ENCODE results near the gene ADAM11. TPM values are rescaled to one million over a fixed set of nuclear protein-coding genes. Genes with fewer than 3 reads are reported as not detected.

The ADAM11 gene
- total RNA-seq, 1 experiment from 2014 or later = 0.46 TPM

DNA sequence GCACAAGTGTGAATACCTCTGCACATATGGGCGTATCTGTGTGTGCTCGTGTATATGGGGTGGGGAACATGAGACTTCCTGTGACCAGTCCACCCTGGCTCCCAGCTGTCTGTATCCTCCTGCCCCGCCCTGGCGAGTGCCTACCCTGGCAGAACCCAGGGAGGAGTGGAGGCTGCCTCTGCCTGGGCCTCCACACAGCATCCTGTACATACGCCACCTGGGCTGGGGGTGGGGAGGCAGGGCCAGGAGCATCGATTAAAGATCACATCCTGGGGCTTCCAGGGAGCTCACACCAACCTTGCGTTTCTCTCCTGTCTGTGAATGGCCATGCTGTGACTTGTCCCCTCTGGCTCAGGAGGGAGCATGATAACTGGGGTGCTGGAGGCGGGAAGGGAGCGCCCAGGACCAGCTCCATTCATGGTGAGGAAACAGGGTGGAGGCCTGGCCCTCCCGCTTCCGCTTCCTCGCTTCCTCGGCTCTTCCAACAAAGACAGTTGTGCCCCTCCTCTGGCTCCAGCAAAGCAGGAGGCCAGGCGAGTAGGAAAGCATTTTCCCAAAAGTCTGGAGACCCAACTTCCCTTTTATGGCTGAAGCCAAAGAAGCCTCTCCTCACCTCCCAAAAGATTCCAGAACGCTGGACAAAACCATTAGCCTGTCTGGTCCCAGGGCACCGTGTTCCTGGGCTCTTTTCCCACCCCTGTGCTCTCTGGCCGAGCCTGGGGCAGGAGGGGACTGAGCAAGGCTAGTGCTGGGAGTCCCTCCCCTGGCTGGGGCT, 22.9 kb downstream of the ADAM11 start:
- TF ChIP-seq CTCF (conservative IDR thresholded peaks at IDR 0.05) (no peak), EZH2 (IDR thresholded peaks at IDR 0.05; ENCODE audit: low read depth) (no peak)
- no peaks in the 10 kb centered on the region for H4K20me1 ChIP-seq (ENCODE audit: insufficient read depth)
- ChIA-PET CTCF (interaction anchor here (0.5 to 0.6 kb wide), 2 partner anchors 42 to 87 kb away, joined by 3 to 4 read pairs; no protein-coding TSS in a partner anchor), POLR2A (ENCODE audit: unreplicated experiment) (interaction anchor here (0.7 kb wide), 2 partner anchors 47 to 327 kb away, joined by 4 read pairs; no protein-coding TSS in a partner anchor)
- no peaks in the 10 kb centered on the region for H3K27me3 ChIP-seq (ENCODE audit: insufficient read depth, low read depth)
- H3K79me2 ChIP-seq (ENCODE audit: low read depth) = no peaks in the 10 kb centered on the region
- no peak for DNase-seq
- no peaks in the 10 kb centered on the region for H3K9me2 ChIP-seq (ENCODE audit: insufficient read depth)
- H3K4me3 ChIP-seq = no peak overlapping the region
- no TSS peak for BruUV-seq (replicated peaks)
- no peak overlapping the region for H2AFZ ChIP-seq
- intact Hi-C loops (cut with micrococcal nuclease; ENCODE audit: unreplicated experiment) = no loop called here
- H3K27ac ChIP-seq = no peak overlapping the region
- H3K36me3 ChIP-seq (ENCODE audit: low read depth) = no peaks in the 10 kb centered on the region
- H3K4me2 ChIP-seq = no peak overlapping the region
- H3K4me1 ChIP-seq (replicated peaks; ENCODE audit: insufficient read depth) = no peaks in the 10 kb centered on the region
- H3K9me3 ChIP-seq (ENCODE audit: insufficient read depth, low read depth) = no peaks in the 10 kb centered on the region
- H3F3A ChIP-seq (ENCODE audit: insufficient read depth, low read depth) = no peaks in the 10 kb centered on the region

- H3K4me1 ChIP-seq (replicated peaks; ENCODE audit: insufficient read depth) = no peaks in the 10 kb centered on the region
- no peaks in the 10 kb centered on the region for H3K36me3 ChIP-seq (ENCODE audit: low read depth)
- H3K27me3 ChIP-seq (ENCODE audit: insufficient read depth, low read depth) = no peaks in the 10 kb centered on the region
- DNase-seq = no peak
- H3F3A ChIP-seq (ENCODE audit: insufficient read depth, low read depth) = no peaks in the 10 kb centered on the region
- intact Hi-C loops (cut with micrococcal nuclease; ENCODE audit: unreplicated experiment) = no loop called here
- H3K27ac ChIP-seq = no peak overlapping the region
- H3K4me3 ChIP-seq = no peak overlapping the region
- H2AFZ ChIP-seq = no peak overlapping the region
- no peaks in the 10 kb centered on the region for H4K20me1 ChIP-seq (ENCODE audit: insufficient read depth)
- ChIA-PET CTCF (interaction anchor here (0.5 kb wide), 1 partner anchor 41 kb away, joined by 4 read pairs; no protein-coding TSS in a partner anchor), POLR2A (ENCODE audit: unreplicated experiment) (interaction anchor here (0.6 kb wide), 1 partner anchor 1004 kb away, joined by 5 read pairs; the partner anchor contains the start of gene DUSP3)
- H3K9me2 ChIP-seq (ENCODE audit: insufficient read depth) = no peaks in the 10 kb centered on the region
- BruUV-seq (replicated peaks) = no TSS peak
- H3K4me2 ChIP-seq = no peak overlapping the region
- no peaks in the 10 kb centered on the region for H3K79me2 ChIP-seq (ENCODE audit: low read depth)
- H3K9me3 ChIP-seq (ENCODE audit: insufficient read depth, low read depth) = no peaks in the 10 kb centered on the region
- TF ChIP-seq CTCF (conservative IDR thresholded peaks at IDR 0.05) (no peak), EZH2 (IDR thresholded peaks at IDR 0.05; ENCODE audit: low read depth) (no peak)
Observed at GRCh38 chr17:44782326-44782850, 23.6 kb downstream of the ADAM11 start.

DNA sequence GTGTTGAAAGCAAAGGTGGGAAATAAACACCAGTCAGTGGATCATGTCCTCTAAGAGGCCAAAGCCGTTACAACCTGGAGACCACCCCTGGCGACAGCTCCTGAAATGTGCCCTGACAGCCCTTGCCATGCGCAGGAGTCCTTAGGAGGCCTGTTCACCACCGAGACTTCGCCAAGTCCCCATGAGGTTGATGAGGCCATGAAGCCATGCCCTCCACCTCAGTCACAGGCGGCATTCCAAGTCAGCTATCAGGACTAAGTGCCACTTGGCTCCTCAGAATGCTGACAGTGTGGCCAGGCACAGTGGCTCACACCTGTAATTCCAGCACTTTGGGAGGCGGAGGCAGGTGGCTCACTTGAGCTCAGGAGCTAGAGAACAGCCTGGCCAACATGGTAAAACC, 27.1 kb downstream of the ADAM11 start:
- no peak overlapping the region for H3K4me2 ChIP-seq
- no peaks in the 10 kb centered on the region for H4K20me1 ChIP-seq (ENCODE audit: insufficient read depth)
- intact Hi-C loops (cut with micrococcal nuclease; ENCODE audit: unreplicated experiment) = no loop called here
- no TSS peak for BruUV-seq (replicated peaks)
- ChIA-PET POLR2A (ENCODE audit: unreplicated experiment) (no interaction called here), CTCF (no interaction called here)
- no peaks in the 10 kb centered on the region for H3K27me3 ChIP-seq (ENCODE audit: insufficient read depth, low read depth)
- H3F3A ChIP-seq (ENCODE audit: insufficient read depth, low read depth) = no peaks in the 10 kb centered on the region
- no peak overlapping the region for H2AFZ ChIP-seq
- H3K4me1 ChIP-seq (replicated peaks; ENCODE audit: insufficient read depth) = no peaks in the 10 kb centered on the region
- DNase-seq = no peak
- TF ChIP-seq EZH2 (IDR thresholded peaks at IDR 0.05; ENCODE audit: low read depth) = no peak
- TF ChIP-seq CTCF (conservative IDR thresholded peaks at IDR 0.05) = no peak
- H3K9me3 ChIP-seq (ENCODE audit: insufficient read depth, low read depth) = no peaks in the 10 kb centered on the region
- H3K79me2 ChIP-seq (ENCODE audit: low read depth) = no peaks in the 10 kb centered on the region
- H3K36me3 ChIP-seq (ENCODE audit: low read depth) = no peaks in the 10 kb centered on the region
- no peak overlapping the region for H3K27ac ChIP-seq
- H3K4me3 ChIP-seq = no peak overlapping the region
- no peaks in the 10 kb centered on the region for H3K9me2 ChIP-seq (ENCODE audit: insufficient read depth)

Data from PC-9 (cell line).